Progenitor cell of endocrine pancreas (in vitro differentiated cells): ENCODE measurements around the gene LDLRAD4. TPM values are rescaled to one million over a fixed set of nuclear protein-coding genes. Genes with fewer than 3 reads are reported as not detected.

ENCODE experiments used
- DNase-seq: peaks from one replicate; pipeline ENCODE4 v3.0.0; 2021; ENCODE audit warnings: low spot score; ENCODE audit not compliant: unreplicated experiment
- H3K27ac Mint-ChIP-seq: 2 replicates; pipeline ENCODE4 v1.8.0; 2021; ENCODE audit warnings: mild to moderate bottlenecking, moderate library complexity, mixed read lengths
- H3K27me3 Mint-ChIP-seq: 2 replicates; pipeline ENCODE4 v1.8.0; 2021; ENCODE audit warnings: mixed read lengths
- H3K36me3 Mint-ChIP-seq: 2 replicates; pipeline ENCODE4 v1.8.0; 2022; ENCODE audit warnings: mixed read lengths; ENCODE audit not compliant: insufficient read depth
- H3K4me1 Mint-ChIP-seq: 2 replicates; pipeline ENCODE4 v1.8.0; 2021; ENCODE audit warnings: low read depth, mixed read lengths
- H3K4me3 Mint-ChIP-seq: 2 replicates; pipeline ENCODE4 v1.8.0; 2021; ENCODE audit warnings: low read depth, mild to moderate bottlenecking, moderate library complexity, mixed read lengths
- H3K9me3 Mint-ChIP-seq: 2 replicates; pipeline ENCODE4 v1.8.0; 2021; ENCODE audit warnings: low read depth, mixed read lengths
- CTCF ChIP-seq: fragments of 200-600 bp; sonication (generic); IDR thresholded peaks from one replicate; pipeline ENCODE4 v1.5.0; 2021; ENCODE audit warnings: antibody characterized with exemption, mild to moderate bottlenecking; ENCODE audit not compliant: unreplicated experiment
- total RNA-seq: library from RNA; stranded (reverse); gene quantifications from 2 replicates; pipeline ENCODE4 v1.2.1, GENCODE V29; 2021

The LDLRAD4 gene
- total RNA-seq, 1 donor from 2014 or later: 3.8 TPM

GRCh38 chr18:13448335-13448795, 229.8 kb downstream of the LDLRAD4 start:
- Mint-ChIP-seq H3K4me3 (no peak overlapping the region), H3K27me3 (peaks cover 65% of the 10 kb centered on the region), H3K4me1 (peaks cover 7% of the 10 kb centered on the region), H3K27ac (no peak overlapping the region), H3K36me3 (no peaks in the 10 kb centered on the region), H3K9me3 (no peaks in the 10 kb centered on the region)
- TF ChIP-seq CTCF: no peak
- DNase-seq: no peak

GRCh38 chr18:13449651-13450050, 231.1 kb downstream of the LDLRAD4 start:
- no peak for TF ChIP-seq CTCF
- no peak overlapping the region for H3K4me3 Mint-ChIP-seq
- peaks cover 10% of the 10 kb centered on the region for H3K4me1 Mint-ChIP-seq
- peaks cover 67% of the 10 kb centered on the region for H3K27me3 Mint-ChIP-seq
- H3K36me3 Mint-ChIP-seq: no peaks in the 10 kb centered on the region
- H3K9me3 Mint-ChIP-seq: no peaks in the 10 kb centered on the region
- H3K27ac Mint-ChIP-seq: no peak overlapping the region
- no peak for DNase-seq

GRCh38 chr18:13450289-13451212, 232.0 kb downstream of the LDLRAD4 start:
- DNase-seq: no peak
- Mint-ChIP-seq H3K27ac (no peak overlapping the region), H3K36me3 (no peaks in the 10 kb centered on the region), H3K9me3 (no peaks in the 10 kb centered on the region), H3K4me3 (no peak overlapping the region), H3K4me1 (peaks cover 10% of the 10 kb centered on the region), H3K27me3 (peaks cover 67% of the 10 kb centered on the region)
- no peak for TF ChIP-seq CTCF

- no peak for TF ChIP-seq CTCF
- H3K27me3 Mint-ChIP-seq: peaks cover 67% of the 10 kb centered on the region
- H3K9me3 Mint-ChIP-seq: no peaks in the 10 kb centered on the region
- no peak overlapping the region for H3K27ac Mint-ChIP-seq
- no peaks in the 10 kb centered on the region for H3K36me3 Mint-ChIP-seq
- H3K4me3 Mint-ChIP-seq: no peak overlapping the region
- DNase-seq: no peak
- peaks cover 10% of the 10 kb centered on the region for H3K4me1 Mint-ChIP-seq
Observed at GRCh38 chr18:13451213-13451540, 232.6 kb downstream of the LDLRAD4 start.

- H3K9me3 Mint-ChIP-seq: no peaks in the 10 kb centered on the region
- peaks cover 70% of the 10 kb centered on the region for H3K27me3 Mint-ChIP-seq
- no peak overlapping the region for H3K27ac Mint-ChIP-seq
- DNase-seq: no peak
- H3K36me3 Mint-ChIP-seq: no peaks in the 10 kb centered on the region
- H3K4me1 Mint-ChIP-seq: peaks cover 10% of the 10 kb centered on the region
- H3K4me3 Mint-ChIP-seq: no peak overlapping the region
- TF ChIP-seq CTCF: no peak
Observed at GRCh38 chr18:13451661-13452387, 233.3 kb downstream of the LDLRAD4 start.
